T-helper 2 cell treated with Interferon-gamma antibody and Interleukin-4, amounts not matched to agents 5 μg/mL and 100 μg/mL, for 36 hours (primary cell): ENCODE data around the gene GPR17.

Source experiments
- DNase-seq: peaks from one replicate; pipeline ENCODE4 v3.0.0; 2021; ENCODE audit warnings: low spot score
- H3K27ac Mint-ChIP-seq: one replicate; pipeline ENCODE4 v1.8.0; 2021; ENCODE audit warnings: mild to moderate bottlenecking, mixed read lengths
- H3K27me3 Mint-ChIP-seq: one replicate; pipeline ENCODE4 v1.8.0; 2021; ENCODE audit warnings: low read depth, mixed read lengths
- H3K36me3 Mint-ChIP-seq: one replicate; pipeline ENCODE4 v1.8.0; 2021; ENCODE audit warnings: low read depth, mixed read lengths
- H3K4me1 Mint-ChIP-seq: one replicate; pipeline ENCODE4 v1.8.0; 2021; ENCODE audit warnings: low read depth, mixed read lengths
- H3K4me3 Mint-ChIP-seq: one replicate; pipeline ENCODE4 v1.8.0; 2022; ENCODE audit warnings: mild to moderate bottlenecking, moderate library complexity, mixed read lengths
- H3K9me3 Mint-ChIP-seq: one replicate; pipeline ENCODE4 v1.8.0; 2021; ENCODE audit warnings: mixed read lengths

Gene GPR17

DNA sequence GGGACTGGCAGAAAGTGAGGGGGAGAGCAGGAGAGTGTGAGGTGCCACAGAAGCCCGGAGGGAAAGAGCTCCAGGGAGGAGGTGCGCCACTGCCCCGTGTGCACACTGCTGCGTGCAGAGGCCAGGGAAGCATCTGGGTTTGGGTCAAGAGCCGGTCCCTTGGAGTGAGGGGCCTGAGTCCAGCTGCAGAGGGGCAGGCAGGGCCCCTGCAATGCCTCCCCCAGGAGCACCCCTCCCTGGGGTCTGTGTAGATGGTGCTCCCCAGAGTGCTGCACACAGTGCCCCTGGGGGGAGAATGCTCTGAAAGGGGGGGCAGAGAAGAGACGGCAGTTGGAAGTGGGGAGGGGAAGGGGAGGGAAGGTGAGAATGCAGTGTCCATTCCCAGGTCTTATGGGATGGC, 33.0 kb downstream of the GPR17 start:
- peaks cover 47% of the 10 kb centered on the region for H3K27me3 Mint-ChIP-seq
- H3K36me3 Mint-ChIP-seq, result no peaks in the 10 kb centered on the region
- no peak overlapping the region for H3K4me3 Mint-ChIP-seq
- H3K9me3 Mint-ChIP-seq, result no peaks in the 10 kb centered on the region
- no peak overlapping the region for H3K27ac Mint-ChIP-seq
- H3K4me1 Mint-ChIP-seq, result peaks cover 4% of the 10 kb centered on the region
- DNase-seq, result no peak

DNA sequence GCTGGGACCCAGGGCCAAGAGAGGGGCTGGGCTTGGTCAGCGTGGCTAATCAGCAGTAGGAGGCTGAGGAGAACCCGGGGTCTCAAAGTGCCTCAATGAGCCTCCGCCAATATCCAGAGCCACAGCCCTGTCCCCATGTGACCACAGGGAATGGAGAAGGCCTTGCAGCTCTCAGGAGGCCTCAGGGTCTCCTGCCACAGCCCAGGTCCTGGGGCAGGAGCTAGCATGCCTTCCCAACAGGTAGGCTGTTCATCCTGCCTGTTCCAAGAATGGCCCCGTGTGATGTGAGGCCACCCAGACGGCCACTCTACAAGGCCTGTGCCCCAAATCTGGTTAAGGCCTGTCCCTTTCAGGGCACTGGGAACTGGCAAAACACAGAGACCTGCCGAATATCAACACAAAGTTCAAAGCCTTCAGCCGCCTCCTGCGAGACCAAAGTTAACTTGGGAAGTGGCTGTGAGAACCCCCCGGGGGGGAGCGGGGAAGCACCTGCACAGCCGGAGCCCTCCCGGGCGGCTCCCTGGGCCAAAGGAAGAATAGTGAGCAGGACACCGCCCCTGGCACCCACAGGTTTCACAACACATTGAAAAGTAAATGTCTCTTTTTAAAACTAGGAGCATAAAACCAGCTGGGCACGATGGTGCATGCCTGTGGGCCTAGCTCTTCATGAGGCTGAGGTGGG, 33.9 kb downstream of the GPR17 start:
- H3K4me1 Mint-ChIP-seq, result peaks cover 2% of the 10 kb centered on the region
- H3K27me3 Mint-ChIP-seq, result peaks cover 41% of the 10 kb centered on the region
- no peaks in the 10 kb centered on the region for H3K36me3 Mint-ChIP-seq
- no peak for DNase-seq
- H3K9me3 Mint-ChIP-seq, result no peaks in the 10 kb centered on the region
- H3K27ac Mint-ChIP-seq, result no peak overlapping the region
- no peak overlapping the region for H3K4me3 Mint-ChIP-seq

DNA sequence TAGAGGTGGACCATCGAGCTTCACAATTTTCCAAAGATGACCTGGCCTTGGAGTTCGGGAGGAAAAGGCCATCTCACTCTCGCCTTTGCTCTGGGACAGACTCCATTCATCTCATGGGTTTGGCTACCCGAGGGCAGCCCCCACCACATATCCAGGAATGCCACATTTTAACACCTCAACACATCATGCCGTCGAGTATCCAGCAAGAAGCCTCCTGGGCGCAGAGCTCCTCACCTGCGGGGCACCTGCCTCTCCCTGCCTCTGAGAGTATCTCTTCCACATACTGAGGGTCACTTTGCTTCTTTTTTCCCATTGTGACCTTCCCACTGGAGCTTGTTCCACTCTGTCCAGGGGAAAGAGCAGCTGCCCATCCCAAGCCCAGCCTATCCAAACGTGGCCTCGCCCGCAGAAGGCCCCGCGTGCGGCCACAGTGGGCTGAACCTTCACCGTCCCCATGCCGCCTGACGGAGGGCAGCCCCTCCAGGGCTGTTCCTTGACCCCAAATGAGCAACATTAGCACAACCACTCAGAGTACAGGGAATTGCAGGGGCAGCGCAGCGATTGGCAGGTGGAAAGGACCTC, 34.8 kb downstream of the GPR17 start:
- H3K4me3 Mint-ChIP-seq, result no peak overlapping the region
- no peaks in the 10 kb centered on the region for H3K9me3 Mint-ChIP-seq
- no peak for DNase-seq
- H3K27ac Mint-ChIP-seq, result no peak overlapping the region
- peaks cover 2% of the 10 kb centered on the region for H3K4me1 Mint-ChIP-seq
- peaks cover 40% of the 10 kb centered on the region for H3K27me3 Mint-ChIP-seq
- H3K36me3 Mint-ChIP-seq, result no peaks in the 10 kb centered on the region

DNA sequence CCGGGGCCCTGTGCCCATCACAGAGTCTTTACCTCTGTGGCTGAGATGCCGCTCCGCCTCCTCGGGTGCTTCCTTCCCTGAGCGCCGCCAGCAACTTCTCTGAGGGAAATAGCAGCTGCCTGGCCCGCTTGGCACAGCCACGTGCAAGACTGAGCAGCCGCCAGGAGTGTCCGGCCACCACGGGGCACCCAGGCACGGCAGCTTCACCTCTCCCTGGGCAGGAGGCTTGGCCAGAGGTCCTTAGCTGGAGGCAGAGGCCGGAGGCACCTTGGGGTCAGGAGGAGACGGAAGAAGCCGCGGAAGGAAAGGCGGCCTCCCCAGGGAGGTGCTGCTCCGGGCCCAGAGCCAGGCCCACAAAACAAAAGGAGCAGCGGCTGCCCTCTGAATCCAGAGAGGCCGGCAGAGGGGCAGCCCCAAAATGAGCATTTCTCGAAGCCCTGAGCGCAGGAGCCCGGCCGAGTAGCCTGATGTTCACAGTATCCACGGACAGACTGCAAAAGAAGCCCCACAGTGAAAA, 35.4 kb downstream of the GPR17 start:
- DNase-seq, result no peak
- H3K36me3 Mint-ChIP-seq, result no peaks in the 10 kb centered on the region
- peaks cover 2% of the 10 kb centered on the region for H3K4me1 Mint-ChIP-seq
- no peak overlapping the region for H3K27ac Mint-ChIP-seq
- no peaks in the 10 kb centered on the region for H3K9me3 Mint-ChIP-seq
- H3K27me3 Mint-ChIP-seq, result peaks cover 37% of the 10 kb centered on the region
- H3K4me3 Mint-ChIP-seq, result no peak overlapping the region

DNA sequence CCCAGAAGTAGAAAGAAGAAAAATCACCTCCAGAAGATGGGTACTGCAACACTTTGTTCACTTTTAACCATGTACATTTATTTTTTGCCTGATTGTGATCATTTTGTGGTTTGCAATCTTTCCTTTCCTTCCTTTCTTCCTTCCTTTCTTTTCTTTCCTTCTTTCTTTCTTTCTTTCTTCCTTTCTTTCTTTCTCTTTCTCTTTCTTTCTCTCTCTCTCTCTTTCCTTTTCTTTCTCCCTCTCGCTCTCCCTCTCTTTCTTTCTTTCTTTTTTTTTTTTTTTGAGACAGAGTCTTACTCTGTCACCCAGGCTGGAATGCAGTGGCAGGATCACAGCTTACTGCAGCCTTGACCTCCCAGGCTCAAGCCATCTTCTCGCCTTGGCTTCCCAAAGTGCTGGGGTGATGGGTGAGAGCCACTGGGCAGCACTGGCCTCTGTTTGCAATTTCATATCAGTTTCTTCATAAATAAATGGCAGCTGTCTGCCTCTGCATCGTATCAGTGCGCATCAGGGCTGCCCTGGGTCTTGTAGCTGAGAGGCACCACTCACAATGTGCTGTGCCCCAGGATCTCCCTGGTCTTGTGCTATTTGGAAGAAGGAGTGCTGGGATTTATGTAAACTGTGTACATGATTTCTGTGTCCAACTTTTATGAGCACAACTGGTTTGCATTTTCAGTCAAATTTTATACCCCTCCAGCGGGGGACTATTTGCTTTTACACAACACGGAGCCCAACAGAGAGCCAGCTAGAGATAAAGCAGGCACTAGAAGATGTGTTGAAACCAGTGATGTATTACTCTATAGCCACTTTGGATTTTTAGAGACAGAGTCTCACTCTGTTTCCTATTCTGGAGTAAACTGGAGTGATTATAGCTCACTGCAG, 36.3 kb downstream of the GPR17 start:
- Mint-ChIP-seq H3K36me3 (no peaks in the 10 kb centered on the region), H3K4me3 (no peak overlapping the region), H3K9me3 (no peaks in the 10 kb centered on the region), H3K27ac (no peak overlapping the region), H3K4me1 (peaks cover 2% of the 10 kb centered on the region), H3K27me3 (peaks cover 34% of the 10 kb centered on the region)
- DNase-seq, result no peak

DNA sequence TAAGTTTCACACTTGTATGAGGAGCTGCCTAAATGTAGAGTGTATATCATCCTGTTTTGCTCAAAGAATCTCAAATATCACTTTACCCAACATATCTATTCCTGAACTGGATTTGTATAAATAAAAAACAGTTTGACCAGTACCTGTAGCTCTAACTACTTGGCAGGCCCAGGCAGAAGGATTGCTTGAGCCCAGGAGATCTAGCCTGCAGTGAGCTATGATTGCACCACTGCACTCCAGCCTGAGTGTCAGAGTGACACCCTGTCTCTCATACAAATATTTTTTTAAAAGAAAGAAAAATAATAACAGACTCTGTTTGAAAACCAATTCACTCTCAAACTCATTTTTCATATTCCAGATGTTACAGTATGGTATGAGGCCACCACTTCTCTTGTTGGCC, 37.1 kb downstream of the GPR17 start:
- peaks cover 28% of the 10 kb centered on the region for H3K27me3 Mint-ChIP-seq
- no peak for DNase-seq
- H3K9me3 Mint-ChIP-seq, result no peaks in the 10 kb centered on the region
- H3K36me3 Mint-ChIP-seq, result no peaks in the 10 kb centered on the region
- peaks cover 2% of the 10 kb centered on the region for H3K4me1 Mint-ChIP-seq
- no peak overlapping the region for H3K27ac Mint-ChIP-seq
- no peak overlapping the region for H3K4me3 Mint-ChIP-seq

DNA sequence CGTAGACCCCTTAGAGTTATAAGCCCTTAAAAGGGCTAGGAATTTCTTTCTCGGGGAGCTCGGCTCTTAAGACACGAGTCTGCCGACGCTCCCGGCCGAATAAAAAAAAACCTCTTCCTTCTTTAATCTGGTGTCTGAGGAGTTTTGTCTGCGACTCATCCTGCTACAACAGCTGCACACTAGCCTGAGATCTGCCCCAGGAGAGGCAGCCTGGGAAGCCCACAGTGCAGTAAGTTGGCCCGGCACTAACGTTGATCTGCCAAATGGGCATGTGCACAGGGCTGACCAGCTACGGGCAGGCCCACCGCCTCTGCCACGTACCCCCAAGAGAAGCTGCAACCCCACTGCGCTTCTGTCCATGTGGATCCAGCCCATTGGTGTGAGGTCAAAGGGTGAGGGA, 37.8 kb downstream of the GPR17 start:
- Mint-ChIP-seq H3K36me3 (no peaks in the 10 kb centered on the region), H3K9me3 (peaks cover 5% of the 10 kb centered on the region), H3K27ac (no peak overlapping the region), H3K27me3 (peaks cover 22% of the 10 kb centered on the region), H3K4me3 (no peak overlapping the region), H3K4me1 (peaks cover 2% of the 10 kb centered on the region)
- no peak for DNase-seq

DNA sequence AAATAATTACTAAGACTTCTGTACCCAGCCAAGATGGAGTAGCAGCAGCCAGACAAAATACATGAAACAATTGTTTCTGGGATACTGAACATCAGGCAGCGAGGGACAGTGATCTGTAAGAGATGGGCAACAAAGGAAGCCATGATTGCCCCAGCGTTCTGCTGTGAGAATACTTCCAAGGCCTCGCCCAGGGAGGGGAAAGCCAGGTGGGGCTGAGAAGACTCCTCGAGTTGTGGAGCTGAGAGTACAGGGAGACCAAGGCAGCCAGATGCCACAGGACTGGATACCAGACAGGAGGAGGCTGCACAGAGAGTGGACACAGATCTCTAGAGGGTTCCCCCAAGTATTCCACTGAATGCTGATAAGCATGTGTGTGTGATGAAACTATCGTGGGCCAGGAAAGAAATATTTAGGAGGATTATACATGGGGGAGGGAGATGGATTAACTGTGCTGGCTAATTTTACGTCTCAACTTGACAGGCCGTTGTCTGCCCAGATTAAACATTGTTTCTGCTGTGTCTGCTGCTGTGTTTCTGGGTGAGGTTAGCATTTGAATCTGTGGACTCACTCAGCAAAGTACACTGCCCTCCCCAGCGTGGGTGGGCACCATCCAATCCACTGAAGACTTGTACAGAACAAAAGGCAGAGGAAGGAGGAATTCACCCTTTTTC, 39.6 kb downstream of the GPR17 start:
- H3K9me3 Mint-ChIP-seq, result peaks cover 10% of the 10 kb centered on the region
- peaks cover 20% of the 10 kb centered on the region for H3K27me3 Mint-ChIP-seq
- peaks cover 2% of the 10 kb centered on the region for H3K4me1 Mint-ChIP-seq
- no peak for DNase-seq
- H3K27ac Mint-ChIP-seq, result no peak overlapping the region
- no peak overlapping the region for H3K4me3 Mint-ChIP-seq
- H3K36me3 Mint-ChIP-seq, result no peaks in the 10 kb centered on the region

DNA sequence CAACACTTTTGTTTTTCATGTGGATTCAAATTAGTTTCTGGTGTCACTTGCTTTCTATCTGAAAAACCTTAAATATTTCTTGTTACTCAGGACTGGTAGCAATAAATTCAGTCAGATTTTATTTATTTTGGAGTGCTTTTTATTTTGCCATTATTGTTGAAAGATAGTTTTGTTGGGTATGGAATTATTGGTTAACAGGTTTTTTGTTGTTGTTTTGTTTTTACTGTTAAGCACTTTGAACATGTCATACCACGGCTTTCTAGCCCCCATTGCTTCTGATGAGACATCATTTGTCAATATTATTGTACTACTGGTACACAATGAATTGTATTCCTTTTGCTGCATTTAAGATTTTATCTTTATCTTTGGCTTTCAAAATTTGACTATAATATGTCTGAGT, 42.5 kb downstream of the GPR17 start:
- H3K4me1 Mint-ChIP-seq, result no peaks in the 10 kb centered on the region

DNA sequence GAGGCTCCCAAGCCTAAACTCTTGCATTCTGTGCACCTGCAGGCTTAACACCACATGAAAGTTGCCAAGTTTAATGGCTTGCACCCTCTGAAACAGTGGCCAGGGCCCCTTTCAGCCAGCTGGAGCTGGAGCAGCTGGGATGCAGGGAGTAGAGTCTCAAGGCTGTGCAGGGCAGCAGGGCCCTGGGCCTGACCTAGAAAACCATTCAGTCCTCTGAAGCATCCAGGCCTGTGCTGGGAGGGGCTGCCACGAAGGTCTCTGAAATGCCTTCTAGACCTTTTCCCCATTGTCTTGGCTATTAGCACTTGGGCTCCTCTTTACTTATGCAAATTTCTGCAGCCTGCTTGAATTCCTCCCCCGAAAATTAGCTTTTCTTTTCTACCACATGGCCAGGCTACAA, 44.7 kb downstream of the GPR17 start:
- H3K36me3 Mint-ChIP-seq, result no peaks in the 10 kb centered on the region
- no peak overlapping the region for H3K27ac Mint-ChIP-seq
- H3K4me1 Mint-ChIP-seq, result no peaks in the 10 kb centered on the region
- H3K9me3 Mint-ChIP-seq, result peaks cover 25% of the 10 kb centered on the region
- no peak overlapping the region for H3K4me3 Mint-ChIP-seq
- DNase-seq, result no peak
- H3K27me3 Mint-ChIP-seq, result peaks cover 14% of the 10 kb centered on the region

More for the DNA sequence above, 42.5 kb downstream of the GPR17 start:
- peaks cover 14% of the 10 kb centered on the region for H3K27me3 Mint-ChIP-seq
- peaks cover 25% of the 10 kb centered on the region for H3K9me3 Mint-ChIP-seq
- H3K36me3 Mint-ChIP-seq, result no peaks in the 10 kb centered on the region
- DNase-seq, result no peak
- H3K4me3 Mint-ChIP-seq, result no peak overlapping the region
- H3K27ac Mint-ChIP-seq, result no peak overlapping the region

DNA sequence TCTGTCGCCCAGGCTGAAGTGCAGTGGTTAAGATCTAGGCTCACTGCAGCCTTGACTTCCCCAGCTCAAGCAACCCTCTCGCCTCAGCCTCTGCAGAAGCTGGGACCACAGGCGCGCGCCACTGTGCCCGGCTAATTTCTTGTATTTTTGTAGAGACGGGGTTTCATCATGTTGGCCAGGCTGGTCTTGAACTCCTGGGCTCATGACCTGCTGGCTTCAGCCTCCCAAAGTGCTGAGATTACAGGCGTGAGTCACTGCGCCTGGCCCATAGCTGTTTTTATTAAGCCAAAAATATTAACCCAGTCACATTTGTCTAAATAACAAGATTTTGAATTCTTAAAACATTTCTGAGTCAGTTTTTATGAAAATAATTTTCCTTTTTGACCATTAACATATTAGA, 49.0 kb downstream of the GPR17 start:
- DNase-seq, result no peak
- no peak overlapping the region for H3K27ac Mint-ChIP-seq
- H3K36me3 Mint-ChIP-seq, result no peaks in the 10 kb centered on the region
- H3K9me3 Mint-ChIP-seq, result peaks cover 17% of the 10 kb centered on the region
- H3K27me3 Mint-ChIP-seq, result peaks cover 2% of the 10 kb centered on the region
- no peak overlapping the region for H3K4me3 Mint-ChIP-seq
- no peaks in the 10 kb centered on the region for H3K4me1 Mint-ChIP-seq

DNA sequence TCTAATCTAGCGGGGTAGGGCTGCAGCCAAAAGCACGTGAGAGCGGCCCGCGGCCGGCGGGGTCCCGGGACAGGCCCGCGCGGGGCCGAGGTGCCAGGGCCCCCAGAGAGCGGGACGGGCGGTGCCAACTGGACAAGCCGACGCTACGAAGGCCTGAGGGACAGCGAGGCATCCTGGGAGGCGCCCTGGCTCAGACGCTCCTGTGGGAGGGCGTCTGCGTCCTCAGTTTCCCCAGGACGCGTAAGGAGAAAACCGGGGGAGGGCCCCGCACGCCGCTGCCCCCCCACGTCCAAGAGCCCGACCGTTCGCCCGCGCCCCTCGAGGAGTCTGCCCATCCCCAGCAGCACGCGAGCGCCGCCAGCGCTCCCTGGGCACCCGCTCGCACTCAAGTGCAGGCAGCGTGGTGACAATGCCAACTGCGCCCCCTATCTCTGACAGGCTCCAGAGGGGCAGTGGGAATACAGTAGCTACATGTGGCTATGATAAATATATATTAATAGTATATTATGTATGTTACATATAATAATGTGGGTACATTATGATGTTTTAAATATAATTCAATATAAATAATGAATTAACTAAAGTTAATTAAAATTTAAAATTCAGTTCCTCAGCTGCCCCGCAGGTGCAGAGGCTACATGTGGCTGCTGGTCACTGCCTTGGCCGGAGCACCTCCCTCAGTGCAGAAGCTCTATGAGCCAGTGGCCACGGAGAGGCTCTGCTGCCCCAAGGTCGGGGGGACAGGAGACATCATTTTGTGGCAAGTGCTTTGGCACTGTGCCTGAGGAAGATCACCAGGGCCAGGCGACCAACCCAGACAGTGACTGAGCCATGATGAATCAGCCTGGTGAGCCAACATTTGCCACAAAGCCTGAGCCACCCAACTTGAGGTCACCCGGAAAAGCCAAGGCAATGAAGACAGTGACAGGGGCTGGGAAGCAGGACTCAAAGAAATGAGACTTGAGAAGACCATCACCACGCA, 49.8 kb downstream of the GPR17 start:
- Mint-ChIP-seq H3K9me3 (peaks cover 14% of the 10 kb centered on the region), H3K36me3 (peaks cover 6% of the 10 kb centered on the region), H3K27ac (no peak overlapping the region), H3K27me3 (peaks cover 2% of the 10 kb centered on the region), H3K4me3 (no peak overlapping the region), H3K4me1 (peaks cover 7% of the 10 kb centered on the region)
- DNase-seq, result peak; percentile 32
